IPS DF 4.7 (cell line): ENCODE data around the gene PRPF6.
"Not testable (repeated sequence)": the region's sequence is repeated elsewhere in the genome, so short reads cannot be mapped to it uniquely, and the experiment has no call there.

Experiments used
- DNase-seq: peaks from one replicate; pipeline ENCODE4 v3.0.0-alpha.2; 2013; ENCODE audit warnings: low spot score; ENCODE audit errors: extremely low read depth

The PRPF6 gene

GRCh38 chr20:64011366-64011779 is 30.4 kb downstream of the PRPF6 start:
- no peak for DNase-seq

- not testable (repeated sequence) for DNase-seq
Measured at GRCh38 chr20:64012385-64013154, 31.6 kb downstream of the PRPF6 start.

GRCh38 chr20:64015635-64016034 is 34.7 kb downstream of the PRPF6 start:
- DNase-seq: no peak

GRCh38 chr20:64021124-64021975 is 40.4 kb downstream of the PRPF6 start:
- DNase-seq: no peak

GRCh38 chr20:64022671-64023360 is 41.9 kb downstream of the PRPF6 start:
- DNase-seq: no peak

- DNase-seq: no peak
Measured at GRCh38 chr20:64023361-64024140, 42.6 kb downstream of the PRPF6 start.

GRCh38 chr20:64024141-64024990 is 43.4 kb downstream of the PRPF6 start:
- DNase-seq: no peak

- DNase-seq: no peak
Measured at GRCh38 chr20:64025101-64025825, 44.3 kb downstream of the PRPF6 start.

- no peak for DNase-seq
Measured at GRCh38 chr20:64025826-64026412, 45.0 kb downstream of the PRPF6 start.

- no peak for DNase-seq
Measured at GRCh38 chr20:64027981-64028685, 47.2 kb downstream of the PRPF6 start.

- no peak for DNase-seq
Measured at GRCh38 chr20:64029293-64030117, 48.6 kb downstream of the PRPF6 start.

GRCh38 chr20:64030371-64031134 is 49.6 kb downstream of the PRPF6 start:
- no peak for DNase-seq

GRCh38 chr20:64031822-64032314 is 50.9 kb downstream of the PRPF6 start:
- DNase-seq: no peak

GRCh38 chr20:64032706-64033624 is 52.0 kb downstream of the PRPF6 start:
- DNase-seq: no peak

- DNase-seq: no peak
Measured at GRCh38 chr20:64033981-64034493, 53.1 kb downstream of the PRPF6 start.
